K562 (cell line): ENCODE measurements around the gene RBP3. TPM values are rescaled to one million over a fixed set of nuclear protein-coding genes. Genes with fewer than 3 reads are reported as not detected.

ENCODE experiments used
- ARID2 ChIP-seq: fragments of 450-650 bp; IDR thresholded peaks from 2 replicates; pipeline ENCODE4 v1.6.1; 2017; ENCODE audit warnings: antibody characterized with exemption, mild to moderate bottlenecking
- CBX8 ChIP-seq: fragments of 200-600 bp; sonication (generic); IDR thresholded peaks from 2 replicates; pipeline ENCODE4 v1.6.1; 2012; ENCODE audit warnings: borderline replicate concordance, mixed run types, low read depth, mild to moderate bottlenecking, moderate library complexity, mixed read lengths, low read length, control low read depth, inconsistent platforms; ENCODE audit not compliant: poor library complexity, severe bottlenecking; ENCODE audit errors: extremely low read depth
- CREBBP ChIP-seq: IDR thresholded peaks from one replicate; pipeline ENCODE4 v1.6.1; 2012; ENCODE audit warnings: low read depth, mild to moderate bottlenecking, control low read depth, inconsistent platforms, low read length
- DPF2 ChIP-seq: fragments of 450-650 bp; IDR thresholded peaks from 2 replicates; pipeline ENCODE4 v1.6.1; 2016
- GTF2F1 ChIP-seq: IDR thresholded peaks from 2 replicates; pipeline ENCODE4 v1.6.1; 2011; ENCODE audit warnings: low read depth, low read length, improper control_type of control experiment
- NBN ChIP-seq: fragments of 450-650 bp; IDR thresholded peaks from 2 replicates; pipeline ENCODE4 v1.6.1; 2016; ENCODE audit warnings: low read depth, mild to moderate bottlenecking
- PML ChIP-seq: IDR thresholded peaks from 2 replicates; pipeline ENCODE4 v1.6.1; 2012; ENCODE audit warnings: low read length, inconsistent platforms
- POLR3G ChIP-seq: IDR thresholded peaks from 2 replicates; pipeline ENCODE4 v1.6.1; 2011; ENCODE audit not compliant: insufficient read length, insufficient replicate concordance; ENCODE audit errors: extremely low read depth
- PTBP1 ChIP-seq: fragments of 200-400 bp; formaldehyde crosslinking; IDR thresholded peaks from 2 replicates; pipeline ENCODE4 v1.6.1; 2017; ENCODE audit warnings: low read depth, low read length
- RBFOX2 ChIP-seq: fragments of 200-400 bp; formaldehyde crosslinking; IDR thresholded peaks from 2 replicates; pipeline ENCODE4 v1.6.1; 2017; ENCODE audit warnings: low read depth, mild to moderate bottlenecking, low read length, moderate library complexity
- SIRT6 ChIP-seq: IDR thresholded peaks from one replicate; pipeline ENCODE4 v1.6.1; 2012; ENCODE audit warnings: low read depth, mild to moderate bottlenecking, control low read depth, inconsistent platforms, low read length, moderate library complexity
- ZFX ChIP-seq: sonication (generic); formaldehyde crosslinking; IDR thresholded peaks from 2 replicates; pipeline ENCODE4 v1.8.0; 2022; ENCODE audit warnings: mild to moderate bottlenecking, missing genetic modification reagents, moderate library complexity
- ZNF217 ChIP-seq: sonication (generic); formaldehyde crosslinking; IDR thresholded peaks from 2 replicates; pipeline ENCODE4 v1.8.0; 2022; ENCODE audit warnings: mild to moderate bottlenecking, missing genetic modification reagents
- ZNF41 ChIP-seq: fragments of 250-450 bp; sonication (Bioruptor Pico); conservative IDR thresholded peaks from 2 replicates; pipeline ENCODE4 v1.4.0; 2020; ENCODE audit warnings: mild to moderate bottlenecking
- ZNF436 ChIP-seq: fragments of 250-450, 450-650 bp; sonication (Bioruptor Pico); formaldehyde crosslinking; IDR thresholded peaks from 2 replicates; pipeline ENCODE4 v1.7.0; 2020; ENCODE audit warnings: mild to moderate bottlenecking
- ZNF507 ChIP-seq: conservative IDR thresholded peaks from 2 replicates; pipeline ENCODE4 v1.6.1; 2017; ENCODE audit warnings: missing genetic modification characterization, missing compliant biosample characterization
- ZNF764 ChIP-seq: fragments of 250-450 bp; sonication (Bioruptor Pico); IDR thresholded peaks from 2 replicates; pipeline ENCODE4 v1.4.0; 2020; ENCODE audit warnings: low read depth, mild to moderate bottlenecking, moderate library complexity
- ZSCAN32 ChIP-seq: fragments of 450-650 bp; formaldehyde crosslinking; IDR thresholded peaks from 2 replicates; pipeline ENCODE4 v1.4.0; 2020; ENCODE audit warnings: mild to moderate bottlenecking, moderate library complexity
- polyA plus RNA-seq, 8 experiments: library from polyadenylated mRNA; depleted of rRNA in 4 of 8; stranded (reverse) in 5 of 8; unstranded in 3 of 8; fragments of >200 nt; fragmentation: Nextera tagmentation in 2 of 8; fragmentation: Illumina TruSeq in 1 of 8; extraction: Ambion mirVana in 2 of 8; extraction: Trizol in 1 of 8; gene quantifications; 2 replicates each; pipeline versions ENCODE4 v1.2.1 to v1.2.3, GENCODE V29; 2011 to 2014; ENCODE audit warnings: inconsistent platforms in 1 of 8, missing spikeins in 1 of 8
- total RNA-seq, 7 experiments: library from RNA; depleted of rRNA in 6 of 7; stranded (reverse); fragments of >200 nt in 6 of 7; fragmentation: Illumina TruSeq in 2 of 7; extraction: Trizol in 2 of 7; gene quantifications; 2 replicates each; pipeline versions ENCODE4 v1.2.1 to v1.2.3, GENCODE V29; 2011 to 2021; ENCODE audit warnings: low replicate concordance in 1 of 7
- TF ChIP-seq, protein P1 (sequence below): sonication (generic); formaldehyde crosslinking; IDR thresholded peaks from 2 replicates; pipeline ENCODE4 v1.8.1; 2023; ENCODE audit warnings: mild to moderate bottlenecking, missing genetic modification reagents
- TF ChIP-seq, protein P2 (sequence below): sonication (generic); formaldehyde crosslinking; IDR thresholded peaks from 2 replicates; pipeline ENCODE4 v1.8.1; 2022; ENCODE audit warnings: missing genetic modification reagents
- TF ChIP-seq, protein P3 (sequence below), 2 experiments: fragments of 150-350 bp in 1 of 2; IDR thresholded peaks; 2 replicates each; pipeline ENCODE4 v1.6.1; 2012 to 2016; ENCODE audit warnings: low read depth in 2 of 2, low read length in 2 of 2, mild to moderate bottlenecking in 1 of 2, moderate library complexity in 1 of 2
- TF ChIP-seq, protein P4 (sequence below): fragments of 250-450 bp; sonication (Bioruptor Pico); IDR thresholded peaks from 2 replicates; pipeline ENCODE4 v1.8.0; 2022; ENCODE audit warnings: moderate library complexity, mild to moderate bottlenecking, inconsistent platforms

Gene RBP3
- total and polyA plus RNA-seq, 9 of the 15 experiments (the other 6 are each of a cell fraction or from before 2014, with no cell fraction given), result not detected

DNA sequence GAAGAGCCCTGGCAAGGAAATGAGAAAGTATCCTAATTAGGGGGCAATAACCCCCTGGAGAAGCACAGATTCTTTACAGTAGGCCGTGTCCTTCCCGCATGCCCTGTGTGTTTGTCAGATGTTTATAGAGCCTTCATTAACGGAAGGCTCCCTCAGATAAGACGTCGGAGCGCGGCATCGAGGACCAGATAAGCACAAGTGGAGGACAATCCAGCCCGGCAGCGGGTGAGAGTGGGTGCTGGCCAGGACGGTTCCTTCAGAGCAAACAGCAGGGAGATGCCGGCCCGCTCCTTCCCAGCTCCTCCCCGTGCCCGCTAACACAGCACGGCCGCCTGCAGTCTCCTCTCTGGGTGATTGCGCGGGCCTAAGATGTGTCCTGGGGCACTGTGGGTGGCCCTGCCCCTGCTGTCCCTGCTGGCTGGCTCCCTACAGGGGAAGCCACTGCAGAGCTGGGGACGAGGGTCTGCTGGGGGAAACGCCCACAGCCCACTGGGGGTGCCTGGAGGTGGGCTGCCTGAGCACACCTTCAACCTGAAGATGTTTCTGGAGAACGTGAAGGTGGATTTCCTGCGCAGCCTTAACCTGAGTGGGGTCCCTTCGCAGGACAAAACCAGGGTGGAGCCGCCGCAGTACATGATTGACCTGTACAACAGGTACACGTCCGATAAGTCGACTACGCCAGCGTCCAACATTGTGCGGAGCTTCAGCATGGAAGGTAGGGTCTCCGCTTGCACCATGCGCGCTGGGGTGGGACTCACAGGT is 25.7 kb upstream of the RBP3 start, which contains the start of gene GDF2 (continued):
- TF ChIP-seq PML (peak; percentile 50; the same call in 1 of the 2 replicates), POLR3G (no peak), ARID2 (no peak), RBFOX2 (0 out of 2 replicates have a peak, but pooled peaks have one; percentile 24), ZNF507 (tag) (no peak), ZNF217 (no peak), CREBBP (no peak), CBX8 (no peak), ZSCAN32 (CRISPR knock-in tag) (no peak), PTBP1 (no peak), ZFX (CRISPR knock-in tag) (no peak), ZNF41 (no peak), NBN (0 out of 2 replicates have a peak, but pooled peaks have one; percentile 21), SIRT6 (no peak), DPF2 (peak; percentile 81), ZNF436 (CRISPR knock-in tag) (no peak), ZNF764 (CRISPR knock-in tag) (no peak), GTF2F1 (no peak)
- TF ChIP-seq, protein P1, sequence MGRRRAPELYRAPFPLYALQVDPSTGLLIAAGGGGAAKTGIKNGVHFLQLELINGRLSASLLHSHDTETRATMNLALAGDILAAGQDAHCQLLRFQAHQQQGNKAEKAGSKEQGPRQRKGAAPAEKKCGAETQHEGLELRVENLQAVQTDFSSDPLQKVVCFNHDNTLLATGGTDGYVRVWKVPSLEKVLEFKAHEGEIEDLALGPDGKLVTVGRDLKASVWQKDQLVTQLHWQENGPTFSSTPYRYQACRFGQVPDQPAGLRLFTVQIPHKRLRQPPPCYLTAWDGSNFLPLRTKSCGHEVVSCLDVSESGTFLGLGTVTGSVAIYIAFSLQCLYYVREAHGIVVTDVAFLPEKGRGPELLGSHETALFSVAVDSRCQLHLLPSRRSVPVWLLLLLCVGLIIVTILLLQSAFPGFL, result no peak
- TF ChIP-seq, protein P2, sequence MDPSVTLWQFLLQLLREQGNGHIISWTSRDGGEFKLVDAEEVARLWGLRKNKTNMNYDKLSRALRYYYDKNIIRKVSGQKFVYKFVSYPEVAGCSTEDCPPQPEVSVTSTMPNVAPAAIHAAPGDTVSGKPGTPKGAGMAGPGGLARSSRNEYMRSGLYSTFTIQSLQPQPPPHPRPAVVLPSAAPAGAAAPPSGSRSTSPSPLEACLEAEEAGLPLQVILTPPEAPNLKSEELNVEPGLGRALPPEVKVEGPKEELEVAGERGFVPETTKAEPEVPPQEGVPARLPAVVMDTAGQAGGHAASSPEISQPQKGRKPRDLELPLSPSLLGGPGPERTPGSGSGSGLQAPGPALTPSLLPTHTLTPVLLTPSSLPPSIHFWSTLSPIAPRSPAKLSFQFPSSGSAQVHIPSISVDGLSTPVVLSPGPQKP (CRISPR knock-in tag), result no peak
- TF ChIP-seq, protein P3, sequence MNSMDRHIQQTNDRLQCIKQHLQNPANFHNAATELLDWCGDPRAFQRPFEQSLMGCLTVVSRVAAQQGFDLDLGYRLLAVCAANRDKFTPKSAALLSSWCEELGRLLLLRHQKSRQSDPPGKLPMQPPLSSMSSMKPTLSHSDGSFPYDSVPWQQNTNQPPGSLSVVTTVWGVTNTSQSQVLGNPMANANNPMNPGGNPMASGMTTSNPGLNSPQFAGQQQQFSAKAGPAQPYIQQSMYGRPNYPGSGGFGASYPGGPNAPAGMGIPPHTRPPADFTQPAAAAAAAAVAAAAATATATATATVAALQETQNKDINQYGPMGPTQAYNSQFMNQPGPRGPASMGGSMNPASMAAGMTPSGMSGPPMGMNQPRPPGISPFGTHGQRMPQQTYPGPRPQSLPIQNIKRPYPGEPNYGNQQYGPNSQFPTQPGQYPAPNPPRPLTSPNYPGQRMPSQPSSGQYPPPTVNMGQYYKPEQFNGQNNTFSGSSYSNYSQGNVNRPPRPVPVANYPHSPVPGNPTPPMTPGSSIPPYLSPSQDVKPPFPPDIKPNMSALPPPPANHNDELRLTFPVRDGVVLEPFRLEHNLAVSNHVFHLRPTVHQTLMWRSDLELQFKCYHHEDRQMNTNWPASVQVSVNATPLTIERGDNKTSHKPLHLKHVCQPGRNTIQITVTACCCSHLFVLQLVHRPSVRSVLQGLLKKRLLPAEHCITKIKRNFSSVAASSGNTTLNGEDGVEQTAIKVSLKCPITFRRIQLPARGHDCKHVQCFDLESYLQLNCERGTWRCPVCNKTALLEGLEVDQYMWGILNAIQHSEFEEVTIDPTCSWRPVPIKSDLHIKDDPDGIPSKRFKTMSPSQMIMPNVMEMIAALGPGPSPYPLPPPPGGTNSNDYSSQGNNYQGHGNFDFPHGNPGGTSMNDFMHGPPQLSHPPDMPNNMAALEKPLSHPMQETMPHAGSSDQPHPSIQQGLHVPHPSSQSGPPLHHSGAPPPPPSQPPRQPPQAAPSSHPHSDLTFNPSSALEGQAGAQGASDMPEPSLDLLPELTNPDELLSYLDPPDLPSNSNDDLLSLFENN (IDR thresholded peaks at IDR 0.05; ENCODE audit: low read depth in 2 of 2, low read length in 2 of 2), result peak in 1 of 2 experiments; percentile 66; a peak in 2 of 4 replicates
- TF ChIP-seq, protein P4, sequence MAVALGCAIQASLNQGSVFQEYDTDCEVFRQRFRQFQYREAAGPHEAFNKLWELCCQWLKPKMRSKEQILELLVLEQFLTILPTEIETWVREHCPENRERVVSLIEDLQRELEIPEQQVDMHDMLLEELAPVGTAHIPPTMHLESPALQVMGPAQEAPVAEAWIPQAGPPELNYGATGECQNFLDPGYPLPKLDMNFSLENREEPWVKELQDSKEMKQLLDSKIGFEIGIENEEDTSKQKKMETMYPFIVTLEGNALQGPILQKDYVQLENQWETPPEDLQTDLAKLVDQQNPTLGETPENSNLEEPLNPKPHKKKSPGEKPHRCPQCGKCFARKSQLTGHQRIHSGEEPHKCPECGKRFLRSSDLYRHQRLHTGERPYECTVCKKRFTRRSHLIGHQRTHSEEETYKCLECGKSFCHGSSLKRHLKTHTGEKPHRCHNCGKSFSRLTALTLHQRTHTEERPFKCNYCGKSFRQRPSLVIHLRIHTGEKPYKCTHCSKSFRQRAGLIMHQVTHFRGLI (CRISPR knock-in tag), result no peak
